ENCODE data around the gene HAUS5. TPM values are rescaled to one million over a fixed set of nuclear protein-coding genes. Genes with fewer than 3 reads are reported as not detected.
A peak's percentile ranks its signal among the peaks of the same experiment; 100 is the strongest.

Gene HAUS5
- total and polyA plus RNA-seq, 8 donors, result 12.1 to 32.7 (median 24.8) TPM

GRCh38 chr19:35661995-35662340 is 49.4 kb downstream of the HAUS5 start:
- intact Hi-C loops (cut with DNase I), result no loop called here
- Histone ChIP-seq H3K36me3 (peaks cover 0 to 77% of the 10 kb centered on the region in 2 donors), H3K9me3 (no peaks in the 10 kb centered on the region), H3K27me3 (no peaks in the 10 kb centered on the region), H3K27ac (no peak overlapping the region), H3K4me3 (no peak overlapping the region), H3K4me1 (no peaks in the 10 kb centered on the region)
- ATAC-seq (no peak), DNase-seq (no peak)
- TF ChIP-seq, protein P1, sequence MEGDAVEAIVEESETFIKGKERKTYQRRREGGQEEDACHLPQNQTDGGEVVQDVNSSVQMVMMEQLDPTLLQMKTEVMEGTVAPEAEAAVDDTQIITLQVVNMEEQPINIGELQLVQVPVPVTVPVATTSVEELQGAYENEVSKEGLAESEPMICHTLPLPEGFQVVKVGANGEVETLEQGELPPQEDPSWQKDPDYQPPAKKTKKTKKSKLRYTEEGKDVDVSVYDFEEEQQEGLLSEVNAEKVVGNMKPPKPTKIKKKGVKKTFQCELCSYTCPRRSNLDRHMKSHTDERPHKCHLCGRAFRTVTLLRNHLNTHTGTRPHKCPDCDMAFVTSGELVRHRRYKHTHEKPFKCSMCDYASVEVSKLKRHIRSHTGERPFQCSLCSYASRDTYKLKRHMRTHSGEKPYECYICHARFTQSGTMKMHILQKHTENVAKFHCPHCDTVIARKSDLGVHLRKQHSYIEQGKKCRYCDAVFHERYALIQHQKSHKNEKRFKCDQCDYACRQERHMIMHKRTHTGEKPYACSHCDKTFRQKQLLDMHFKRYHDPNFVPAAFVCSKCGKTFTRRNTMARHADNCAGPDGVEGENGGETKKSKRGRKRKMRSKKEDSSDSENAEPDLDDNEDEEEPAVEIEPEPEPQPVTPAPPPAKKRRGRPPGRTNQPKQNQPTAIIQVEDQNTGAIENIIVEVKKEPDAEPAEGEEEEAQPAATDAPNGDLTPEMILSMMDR (IDR thresholded peaks at IDR 0.05), result no peak

- Histone ChIP-seq H3K27me3 (no peaks in the 10 kb centered on the region), H3K4me3 (no peak overlapping the region), H3K36me3 (peaks cover 0 to 57% of the 10 kb centered on the region in 2 donors), H3K4me1 (no peaks in the 10 kb centered on the region), H3K9me3 (no peaks in the 10 kb centered on the region), H3K27ac (no peak overlapping the region)
- DNase-seq (no peak), ATAC-seq (no peak)
- TF ChIP-seq, protein P1 (IDR thresholded peaks at IDR 0.05), result no peak
- intact Hi-C loops (cut with DNase I), result no loop called here
Measured at GRCh38 chr19:35663981-35664380, 51.4 kb downstream of the HAUS5 start.

- Histone ChIP-seq H3K9me3 (no peaks in the 10 kb centered on the region), H3K27me3 (peaks cover 0 to 5% of the 10 kb centered on the region in 2 donors), H3K4me1 (no peaks in the 10 kb centered on the region), H3K36me3 (peaks cover 0 to 46% of the 10 kb centered on the region in 2 donors), H3K27ac (no peak overlapping the region), H3K4me3 (no peak overlapping the region)
- TF ChIP-seq, protein P1 (IDR thresholded peaks at IDR 0.05), result no peak
- intact Hi-C loops (cut with DNase I), result no loop called here
- DNase-seq (peak in 1 of 4 donors; percentile 61), ATAC-seq (no peak)
Measured at GRCh38 chr19:35665157-35665556, 52.6 kb downstream of the HAUS5 start.

DNA sequence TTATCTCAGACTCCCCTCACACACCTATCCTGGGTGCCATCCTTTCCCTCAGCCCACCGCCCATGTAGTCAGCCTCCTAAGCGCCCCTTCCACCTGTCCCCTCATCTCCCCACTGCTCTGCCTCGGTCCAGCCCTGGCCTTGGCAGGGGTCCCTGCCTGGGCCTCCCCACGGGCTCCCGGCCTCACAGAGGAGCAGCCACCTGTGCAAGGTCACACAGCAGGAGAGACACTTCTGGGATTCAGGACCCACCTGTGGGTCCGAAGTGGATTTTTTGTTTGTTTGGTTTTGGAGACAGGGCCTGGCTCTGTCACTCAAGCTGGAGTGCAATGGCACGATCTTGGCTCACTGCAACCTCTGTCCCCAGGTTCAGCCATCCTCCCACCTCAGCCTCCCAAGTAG is 53.1 kb downstream of the HAUS5 start:
- TF ChIP-seq, protein P1 (IDR thresholded peaks at IDR 0.05), result no peak
- no peaks in the 10 kb centered on the region for H3K4me1 ChIP-seq
- no peak overlapping the region for H3K27ac ChIP-seq
- H3K27me3 ChIP-seq, result peaks cover 0 to 5% of the 10 kb centered on the region in 2 donors
- ATAC-seq, result no peak
- no peak overlapping the region for H3K4me3 ChIP-seq
- H3K9me3 ChIP-seq, result no peaks in the 10 kb centered on the region
- peak in 1 of 4 donors; percentile 51 for DNase-seq
- intact Hi-C loops (cut with DNase I), result no loop called here
- H3K36me3 ChIP-seq, result peaks cover 0 to 41% of the 10 kb centered on the region in 2 donors

- peaks cover 0 to 33% of the 10 kb centered on the region in 2 donors for H3K36me3 ChIP-seq
Measured at GRCh38 chr19:35666251-35666913, 53.8 kb downstream of the HAUS5 start, which contains the start of gene UPK1A. UPK1A (plus strand) TSS chr19:35666517; CDS start chr19:35666813, 296 bp downstream.

More at GRCh38 chr19:35666251-35666913, 53.8 kb downstream of the HAUS5 start, which contains the start of gene UPK1A:
- peak in 1 of 4 donors; percentile 56 for DNase-seq
- TF ChIP-seq, protein P1 (IDR thresholded peaks at IDR 0.05), result no peak
- no peak within 1 kb of the TSS for H3K27ac ChIP-seq
- ATAC-seq, result no peak
- intact Hi-C loops (cut with DNase I), result no loop called here
- H3K4me1 ChIP-seq, result no peaks in the 10 kb centered on the region
- H3K9me3 ChIP-seq, result no peaks in the 10 kb centered on the region
- no peak within 1 kb of the TSS for H3K4me3 ChIP-seq
- peaks cover 0 to 5% of the 10 kb centered on the region in 2 donors for H3K27me3 ChIP-seq
